Kidney (tissue), 14 donors: ENCODE data around the gene RAMACL. TPM values are rescaled to one million over a fixed set of nuclear protein-coding genes. Genes with fewer than 3 reads are reported as not detected.

Experiments
- DNase-seq, 5 donors: peaks; one replicate each; pipeline ENCODE4 v3.0.0-alpha.2; 2013 to 2020
- FAIRE-seq: peaks from 2 replicates; lab custom pipeline; 2012; peaks lifted over from hg19 to GRCh38; lab: Jason Lieb, UNC
- H3K27ac ChIP-seq, 2 donors: one replicate each; pipeline ENCODE4 v1.7.0; 2013; ENCODE audit warnings: low read depth in 2 of 2, low read length in 2 of 2, inconsistent platforms in 1 of 2
- H3K27me3 ChIP-seq: one replicate; pipeline ENCODE4 v1.7.1; 2013; ENCODE audit warnings: low read length, inconsistent platforms; ENCODE audit not compliant: control insufficient read depth, insufficient read depth
- H3K36me3 ChIP-seq, 3 donors: one replicate each; pipeline versions ENCODE4 v1.7.0 to v1.7.1; 2013; ENCODE audit warnings: low read length in 3 of 3, control low read depth in 1 of 3, inconsistent platforms in 1 of 3; ENCODE audit not compliant: insufficient read depth in 3 of 3, control insufficient read depth in 2 of 3
- H3K4me1 ChIP-seq, 3 donors: one replicate each; pipeline versions ENCODE4 v1.7.0 to v1.7.1; 2013; ENCODE audit warnings: low read length in 3 of 3, inconsistent platforms in 1 of 3, low read depth in 1 of 3; ENCODE audit not compliant: control insufficient read depth in 2 of 3, insufficient read depth in 2 of 3
- H3K4me3 ChIP-seq, 3 donors: one replicate each; pipeline versions ENCODE4 v1.7.0 to v1.8.1; 2013; ENCODE audit warnings: low read length in 3 of 3, control low read depth in 1 of 3, inconsistent platforms in 1 of 3
- H3K9ac ChIP-seq, 3 donors: one replicate each; pipeline versions ENCODE4 v1.7.0 to v1.7.1; 2013; ENCODE audit warnings: low read length in 3 of 3, control low read depth in 1 of 3, inconsistent platforms in 1 of 3
- H3K9me3 ChIP-seq, 3 donors: one replicate each; pipeline versions ENCODE4 v1.7.0 to v1.7.1; 2013; ENCODE audit warnings: low read length in 3 of 3, control low read depth in 1 of 3, inconsistent platforms in 1 of 3; ENCODE audit not compliant: control insufficient read depth in 2 of 3, insufficient read depth in 1 of 3
- CTCF ChIP-seq: IDR thresholded peaks from 3 replicates; pipeline ENCODE4 v1.5.1; 2012; ENCODE audit warnings: mild to moderate bottlenecking, moderate library complexity, borderline replicate concordance; ENCODE audit not compliant: insufficient read depth; ENCODE audit errors: extremely low read depth
- intact Hi-C: fragments of 100-400 bp; cut with DNase I; formaldehyde crosslinking; loops from one replicate; pipeline ENCODE4 v1.11.1; 2022
- polyA plus RNA-seq: library from polyadenylated mRNA; stranded (reverse); fragments of 350-450 nt; fragmentation: Illumina TruSeq; extraction: RNeasy Lipid Tissue Mini Kit (QIAGEN cat#74804); gene quantifications from one replicate; pipeline ENCODE4 v1.2.3, GENCODE V29; 2014; ENCODE audit warnings: low read depth, low replicate concordance; ENCODE audit not compliant: insufficient read depth
- total RNA-seq: library from RNA; stranded (reverse); fragmentation: NEBNext Ultra II Directional; extraction: Animal tissue kit (Norgen Biotek cat#: 25700); gene quantifications from one replicate; pipeline ENCODE4 v1.2.1, GENCODE V29; 2021
- donor health status: control.
- donor health status: control.
- donor health status: control.
- donor health status: control.
- donor health status: control.
- donor health status: DM: yes; HTN: yes; CAD: no.
- donor health status: Normal renal cell carcinoma (clear cell type).

RAMACL gene
- total and polyA plus RNA-seq, 2 donors from 2014 or later: 1.9 TPM; not detected in 1

- TF ChIP-seq CTCF: no peak
- H3K4me3 ChIP-seq: no peak overlapping the region
- H3K9me3 ChIP-seq: no peaks in the 10 kb centered on the region
- FAIRE-seq (no peak), DNase-seq (no peak)
- intact Hi-C loops: no loop called here
- H3K27ac ChIP-seq: no peak overlapping the region
- H3K9ac ChIP-seq: no peak overlapping the region
- H3K4me1 ChIP-seq: peaks cover 0 to 2% (median 0%) of the 10 kb centered on the region in 3 donors
- no peaks in the 10 kb centered on the region for H3K36me3 ChIP-seq
- no peaks in the 10 kb centered on the region for H3K27me3 ChIP-seq
Measured at GRCh38 chr6:166595061-166595780, 8.7 kb upstream of the RAMACL start.

- TF ChIP-seq CTCF: no peak
- Histone ChIP-seq H3K9me3 (no peaks in the 10 kb centered on the region), H3K36me3 (no peaks in the 10 kb centered on the region), H3K27ac (no peak overlapping the region), H3K9ac (no peak overlapping the region), H3K4me1 (peaks cover 0 to 13% (median 9%) of the 10 kb centered on the region in 3 donors), H3K4me3 (no peak overlapping the region), H3K27me3 (no peaks in the 10 kb centered on the region)
- intact Hi-C loops: no loop called here
- no peak for FAIRE-seq
- DNase-seq: no peak
Measured at GRCh38 chr6:166592821-166593220, 6.3 kb upstream of the RAMACL start.

- no peak for TF ChIP-seq CTCF
- intact Hi-C loops: no loop called here
- no peaks in the 10 kb centered on the region for H3K36me3 ChIP-seq
- H3K9ac ChIP-seq: no peak overlapping the region
- H3K4me1 ChIP-seq: peaks cover 0 to 13% (median 9%) of the 10 kb centered on the region in 3 donors
- no peaks in the 10 kb centered on the region for H3K27me3 ChIP-seq
- H3K9me3 ChIP-seq: no peaks in the 10 kb centered on the region
- H3K4me3 ChIP-seq: no peak overlapping the region
- FAIRE-seq (no peak), DNase-seq (no peak)
- no peak overlapping the region for H3K27ac ChIP-seq
Measured at GRCh38 chr6:166591961-166592520, 5.6 kb upstream of the RAMACL start.
